Liver (tissue), 3 donors: Measurements from ENCODE around the gene KRTAP12-1.

ENCODE experiments used
- CTCF ChIP-seq: fragments of 150-350 bp; IDR thresholded peaks from 2 replicates; pipeline ENCODE4 v1.5.1; 2017; ENCODE audit warnings: improper control_type of control experiment, low read depth, low read length; ENCODE audit not compliant: missing input control
- JUND ChIP-seq, 2 donors: IDR thresholded peaks; 2 replicates each; pipeline ENCODE4 v1.6.1; 2016; ENCODE audit warnings: antibody characterized with exemption in 2 of 2
- REST ChIP-seq: IDR thresholded peaks from 2 replicates; pipeline ENCODE4 v1.6.1; 2016; ENCODE audit warnings: antibody characterized with exemption, mild to moderate bottlenecking
- RXRA ChIP-seq, 2 donors: IDR thresholded peaks; 2 replicates each; pipeline ENCODE4 v1.6.1; 2017 to 2018; ENCODE audit warnings: antibody characterized with exemption in 2 of 2, mild to moderate bottlenecking in 1 of 2
- SP1 ChIP-seq: IDR thresholded peaks from 2 replicates; pipeline ENCODE4 v1.6.1; 2018; ENCODE audit warnings: antibody characterized with exemption, mild to moderate bottlenecking
- YY1 ChIP-seq: IDR thresholded peaks from 2 replicates; pipeline ENCODE4 v1.6.1; 2016; ENCODE audit warnings: antibody characterized with exemption, mild to moderate bottlenecking
- ZBTB33 ChIP-seq: IDR thresholded peaks from 2 replicates; pipeline ENCODE4 v1.6.1; 2016; ENCODE audit warnings: antibody characterized with exemption
- donor health status: healthy.
- donor health status: healthy.

GRCh38 chr21:44653123-44653522 is 28.8 kb downstream of the KRTAP12-1 start:
- no peak for TF ChIP-seq CTCF
- TF ChIP-seq SP1: no peak
- TF ChIP-seq REST: no peak
- no peak for TF ChIP-seq ZBTB33
- no peak for TF ChIP-seq RXRA (IDR thresholded peaks at IDR 0.05)
- no peak for TF ChIP-seq JUND (IDR thresholded peaks at IDR 0.05)
- no peak for TF ChIP-seq YY1
